ENCODE measurements around the gene R3HDM4. TPM values are rescaled to one million over a fixed set of nuclear protein-coding genes. Genes with fewer than 3 reads are reported as not detected.

R3HDM4 gene
- total and polyA plus RNA-seq, 9 of the 15 experiments (the other 6 are each of a cell fraction or from before 2014, with no cell fraction given) = 3.2 to 154 (median 59.0) TPM

- TF ChIP-seq UBTF (IDR thresholded peaks at IDR 0.05; ENCODE audit: borderline replicate concordance in 1 of 2, low read depth in 2 of 2, low read length in 2 of 2) (0 out of 4 replicates have a peak, but pooled peaks of 1 of the 2 experiments have one; percentile 6), EGR1 (conservative IDR thresholded peaks at IDR 0.05) (peak; percentile 68), MLLT1 (IDR thresholded peaks at IDR 0.05) (peak in 1 of 2 experiments; percentile 32; a peak in 1 of 4 replicates), CBFB (CRISPR knock-in tag; IDR thresholded peaks at IDR 0.05) (no peak), MEIS2 (IDR thresholded peaks at IDR 0.05; ENCODE audit: partially characterized antibody) (no peak), ZBTB2 (IDR thresholded peaks at IDR 0.05) (peak; percentile 77), RBM14 (IDR thresholded peaks at IDR 0.05; ENCODE audit: borderline replicate concordance, insufficient read depth, low read depth, low read length) (no peak), ZNF740 (CRISPR knock-in tag; IDR thresholded peaks at IDR 0.05) (peak; percentile 92), ZNF740 (tag; IDR thresholded peaks at IDR 0.05) (peak in 1 of 2 experiments; percentile 90; a peak in 2 of 4 replicates), ETS1 (conservative IDR thresholded peaks at IDR 0.05; ENCODE audit: control insufficient read depth, low read depth, low read length) (peak; percentile 29; the same call in 1 of the 2 replicates), SIN3B (IDR thresholded peaks at IDR 0.05; ENCODE audit: low read depth) (no peak), EP400 (IDR thresholded peaks at IDR 0.05) (peak; percentile 59; the same call in 1 of the 2 replicates), CBX1 (IDR thresholded peaks at IDR 0.05; ENCODE audit: low read depth) (0 out of 2 replicates have a peak, but pooled peaks have one; percentile 6), SIN3A (IDR thresholded peaks at IDR 0.05; ENCODE audit: borderline replicate concordance in 2 of 2, control insufficient read depth in 1 of 2, low read depth in 2 of 2, low read length in 2 of 2) (peak; percentile 27 to 69; a peak in 1 of 4 replicates), CBX8 (IDR thresholded peaks at IDR 0.05; ENCODE audit: borderline replicate concordance, extremely low read depth, low read depth, low read length, poor library complexity, severe bottlenecking) (no peak), PCBP1 (IDR thresholded peaks at IDR 0.05; ENCODE audit: low read depth, low read length, poor library complexity, severe bottlenecking) (peak; percentile 50)
Observed at GRCh38 chr19:912181-913079, 589 bp downstream of the R3HDM4 start (continued).

All from K562 (cell line).